ENCODE data around the gene INPP1. TPM values are rescaled to one million over a fixed set of nuclear protein-coding genes. Genes with fewer than 3 reads are reported as not detected.

The INPP1 gene
- total and polyA plus RNA-seq, 2 of the 8 experiments (the other 6 are each of a cell fraction or from before 2014, with no cell fraction given) = 0.88 to 3.0 TPM

DNA sequence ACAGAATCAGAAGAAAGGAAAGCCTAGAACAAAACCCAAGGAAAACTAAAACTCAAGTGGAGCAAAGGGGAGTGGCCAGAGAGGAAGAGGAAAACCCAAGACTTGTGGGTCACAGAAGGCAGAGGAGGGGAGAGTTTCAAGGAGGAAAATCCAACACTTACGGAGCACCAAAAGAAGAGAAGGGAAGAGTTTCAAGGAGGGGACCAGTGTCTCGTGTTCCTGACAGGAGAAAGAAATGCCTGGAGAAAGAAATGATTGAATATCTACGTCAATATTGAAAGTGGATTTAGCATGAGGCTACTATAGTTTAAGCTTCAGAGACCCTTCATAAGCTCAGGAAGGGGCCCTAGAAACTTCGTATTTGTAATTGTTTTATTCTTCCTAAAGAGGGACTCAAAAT lies 63.4 kb downstream of the INPP1 start (continued):
- TF ChIP-seq, protein P1, sequence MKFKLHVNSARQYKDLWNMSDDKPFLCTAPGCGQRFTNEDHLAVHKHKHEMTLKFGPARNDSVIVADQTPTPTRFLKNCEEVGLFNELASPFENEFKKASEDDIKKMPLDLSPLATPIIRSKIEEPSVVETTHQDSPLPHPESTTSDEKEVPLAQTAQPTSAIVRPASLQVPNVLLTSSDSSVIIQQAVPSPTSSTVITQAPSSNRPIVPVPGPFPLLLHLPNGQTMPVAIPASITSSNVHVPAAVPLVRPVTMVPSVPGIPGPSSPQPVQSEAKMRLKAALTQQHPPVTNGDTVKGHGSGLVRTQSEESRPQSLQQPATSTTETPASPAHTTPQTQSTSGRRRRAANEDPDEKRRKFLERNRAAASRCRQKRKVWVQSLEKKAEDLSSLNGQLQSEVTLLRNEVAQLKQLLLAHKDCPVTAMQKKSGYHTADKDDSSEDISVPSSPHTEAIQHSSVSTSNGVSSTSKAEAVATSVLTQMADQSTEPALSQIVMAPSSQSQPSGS (IDR thresholded peaks at IDR 0.05; ENCODE audit: low read length) = no peak
- TF ChIP-seq, protein P2, sequence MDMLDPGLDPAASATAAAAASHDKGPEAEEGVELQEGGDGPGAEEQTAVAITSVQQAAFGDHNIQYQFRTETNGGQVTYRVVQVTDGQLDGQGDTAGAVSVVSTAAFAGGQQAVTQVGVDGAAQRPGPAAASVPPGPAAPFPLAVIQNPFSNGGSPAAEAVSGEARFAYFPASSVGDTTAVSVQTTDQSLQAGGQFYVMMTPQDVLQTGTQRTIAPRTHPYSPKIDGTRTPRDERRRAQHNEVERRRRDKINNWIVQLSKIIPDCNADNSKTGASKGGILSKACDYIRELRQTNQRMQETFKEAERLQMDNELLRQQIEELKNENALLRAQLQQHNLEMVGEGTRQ (IDR thresholded peaks at IDR 0.05; ENCODE audit: low read length) = no peak
- no peak for TF ChIP-seq POU5F1 (IDR thresholded peaks at IDR 0.05; ENCODE audit: low read depth, low read length)

All from H1 (cell line).